ENCODE results near the gene COBLL1. TPM values are rescaled to one million over a fixed set of nuclear protein-coding genes. Genes with fewer than 3 reads are reported as not detected.

COBLL1 gene
- total and polyA plus RNA-seq, 4 donors: 16.3 to 114 (median 36.4) TPM

DNA sequence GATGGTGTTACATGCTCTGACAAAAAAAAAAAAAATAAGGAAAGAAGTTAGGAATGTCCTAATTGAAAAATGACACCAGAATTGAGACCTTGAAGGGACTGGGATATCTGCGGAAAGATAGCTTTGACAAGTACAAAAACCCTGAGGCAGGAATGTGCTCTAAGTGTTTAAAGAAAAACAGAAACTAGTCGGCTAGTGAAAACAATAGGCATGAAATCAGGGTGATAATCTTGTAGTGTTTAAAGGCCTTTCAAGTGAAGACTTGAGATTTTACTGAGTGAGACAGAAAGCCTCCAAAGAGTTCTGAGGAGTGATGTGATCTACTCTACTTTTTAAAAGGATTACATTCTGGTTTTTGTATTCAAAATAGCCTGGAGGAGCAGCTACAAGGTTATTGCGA lies 107.4 kb downstream of the COBLL1 start:
- H3K4me1 ChIP-seq (ENCODE audit: control insufficient read depth in 4 of 4, insufficient read depth in 4 of 4, low read length in 3 of 4): peaks cover 0 to 25% (median 16%) of the 10 kb centered on the region in 4 donors
- H3K9me3 ChIP-seq (ENCODE audit: control insufficient read depth in 4 of 4, low read length in 3 of 4): no peaks in the 10 kb centered on the region
- no peak overlapping the region for H3K9ac ChIP-seq (ENCODE audit: low read depth in 1 of 2, low read length in 2 of 2)
- no peaks in the 10 kb centered on the region for H3K36me3 ChIP-seq (ENCODE audit: control insufficient read depth in 4 of 4, insufficient read depth in 3 of 4, low read depth in 1 of 4, low read length in 3 of 4)
- H3K27ac ChIP-seq (ENCODE audit: low read depth in 1 of 2, low read length in 2 of 2): no peak overlapping the region
- H3K4me3 ChIP-seq (ENCODE audit: low read depth in 1 of 3, low read length in 3 of 3): no peak overlapping the region
- TF ChIP-seq, protein P1, sequence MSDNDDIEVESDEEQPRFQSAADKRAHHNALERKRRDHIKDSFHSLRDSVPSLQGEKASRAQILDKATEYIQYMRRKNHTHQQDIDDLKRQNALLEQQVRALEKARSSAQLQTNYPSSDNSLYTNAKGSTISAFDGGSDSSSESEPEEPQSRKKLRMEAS (IDR thresholded peaks at IDR 0.05): no peak
- TF ChIP-seq SP1 (IDR thresholded peaks at IDR 0.05) (no peak), JUND (IDR thresholded peaks at IDR 0.05) (no peak), FOXA2 (IDR thresholded peaks at IDR 0.05) (no peak), EGR1 (IDR thresholded peaks at IDR 0.05; ENCODE audit: low read depth in 2 of 2) (no peak), HNF4G (IDR thresholded peaks at IDR 0.05) (no peak), TAF1 (conservative IDR thresholded peaks at IDR 0.05) (no peak), NR2F2 (IDR thresholded peaks at IDR 0.05) (no peak), RXRA (IDR thresholded peaks at IDR 0.05) (no peak), HNF4A (conservative IDR thresholded peaks at IDR 0.05) (no peak), FOXA1 (IDR thresholded peaks at IDR 0.05) (no peak), YY1 (IDR thresholded peaks at IDR 0.05) (no peak), RAD21 (IDR thresholded peaks at IDR 0.05) (no peak)
- TF ChIP-seq, protein P2, sequence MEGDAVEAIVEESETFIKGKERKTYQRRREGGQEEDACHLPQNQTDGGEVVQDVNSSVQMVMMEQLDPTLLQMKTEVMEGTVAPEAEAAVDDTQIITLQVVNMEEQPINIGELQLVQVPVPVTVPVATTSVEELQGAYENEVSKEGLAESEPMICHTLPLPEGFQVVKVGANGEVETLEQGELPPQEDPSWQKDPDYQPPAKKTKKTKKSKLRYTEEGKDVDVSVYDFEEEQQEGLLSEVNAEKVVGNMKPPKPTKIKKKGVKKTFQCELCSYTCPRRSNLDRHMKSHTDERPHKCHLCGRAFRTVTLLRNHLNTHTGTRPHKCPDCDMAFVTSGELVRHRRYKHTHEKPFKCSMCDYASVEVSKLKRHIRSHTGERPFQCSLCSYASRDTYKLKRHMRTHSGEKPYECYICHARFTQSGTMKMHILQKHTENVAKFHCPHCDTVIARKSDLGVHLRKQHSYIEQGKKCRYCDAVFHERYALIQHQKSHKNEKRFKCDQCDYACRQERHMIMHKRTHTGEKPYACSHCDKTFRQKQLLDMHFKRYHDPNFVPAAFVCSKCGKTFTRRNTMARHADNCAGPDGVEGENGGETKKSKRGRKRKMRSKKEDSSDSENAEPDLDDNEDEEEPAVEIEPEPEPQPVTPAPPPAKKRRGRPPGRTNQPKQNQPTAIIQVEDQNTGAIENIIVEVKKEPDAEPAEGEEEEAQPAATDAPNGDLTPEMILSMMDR (IDR thresholded peaks at IDR 0.05; ENCODE audit: low read depth, low read length, missing input control): no peak
- TF ChIP-seq, protein P3, sequence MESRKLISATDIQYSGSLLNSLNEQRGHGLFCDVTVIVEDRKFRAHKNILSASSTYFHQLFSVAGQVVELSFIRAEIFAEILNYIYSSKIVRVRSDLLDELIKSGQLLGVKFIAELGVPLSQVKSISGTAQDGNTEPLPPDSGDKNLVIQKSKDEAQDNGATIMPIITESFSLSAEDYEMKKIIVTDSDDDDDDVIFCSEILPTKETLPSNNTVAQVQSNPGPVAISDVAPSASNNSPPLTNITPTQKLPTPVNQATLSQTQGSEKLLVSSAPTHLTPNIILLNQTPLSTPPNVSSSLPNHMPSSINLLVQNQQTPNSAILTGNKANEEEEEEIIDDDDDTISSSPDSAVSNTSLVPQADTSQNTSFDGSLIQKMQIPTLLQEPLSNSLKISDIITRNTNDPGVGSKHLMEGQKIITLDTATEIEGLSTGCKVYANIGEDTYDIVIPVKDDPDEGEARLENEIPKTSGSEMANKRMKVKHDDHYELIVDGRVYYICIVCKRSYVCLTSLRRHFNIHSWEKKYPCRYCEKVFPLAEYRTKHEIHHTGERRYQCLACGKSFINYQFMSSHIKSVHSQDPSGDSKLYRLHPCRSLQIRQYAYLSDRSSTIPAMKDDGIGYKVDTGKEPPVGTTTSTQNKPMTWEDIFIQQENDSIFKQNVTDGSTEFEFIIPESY (IDR thresholded peaks at IDR 0.05): no peak
- 69% methylated on average over 3 of the region's 3 CpGs for WGBS
- no peaks in the 10 kb centered on the region for H3K27me3 ChIP-seq (ENCODE audit: control insufficient read depth in 4 of 4, insufficient read depth in 4 of 4, low read length in 3 of 4)
- no peak for DNase-seq (ENCODE audit: low spot score)

DNA sequence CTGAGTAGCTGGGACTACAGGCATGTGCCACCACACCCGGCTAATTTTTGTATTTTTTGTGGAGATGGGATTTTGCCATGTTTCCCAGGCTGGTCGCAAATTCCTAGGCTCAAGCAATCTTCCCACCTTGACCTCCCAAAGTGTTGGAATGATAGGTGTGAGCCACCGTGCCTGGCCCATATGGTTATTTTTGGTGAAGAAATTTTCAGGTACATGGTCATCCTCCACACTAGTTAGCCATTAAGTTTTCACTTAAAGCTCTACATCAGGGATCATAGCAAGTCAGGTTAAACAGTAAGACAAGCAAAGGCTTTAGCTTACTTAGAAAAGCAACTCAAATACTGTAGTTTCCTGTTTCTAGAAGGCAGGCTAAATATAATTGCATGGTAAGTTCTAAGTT lies 116.1 kb downstream of the COBLL1 start:
- Histone ChIP-seq H3K4me3 (ENCODE audit: low read depth in 1 of 3, low read length in 3 of 3) (no peak overlapping the region), H3K27ac (ENCODE audit: low read depth in 1 of 2, low read length in 2 of 2) (no peak overlapping the region), H3K9ac (ENCODE audit: low read depth in 1 of 2, low read length in 2 of 2) (no peak overlapping the region), H3K4me1 (ENCODE audit: control insufficient read depth in 4 of 4, insufficient read depth in 4 of 4, low read length in 3 of 4) (peaks cover 0 to 3% (median 1%) of the 10 kb centered on the region in 4 donors), H3K27me3 (ENCODE audit: control insufficient read depth in 4 of 4, insufficient read depth in 4 of 4, low read length in 3 of 4) (no peaks in the 10 kb centered on the region), H3K9me3 (ENCODE audit: control insufficient read depth in 4 of 4, low read length in 3 of 4) (no peaks in the 10 kb centered on the region), H3K36me3 (ENCODE audit: control insufficient read depth in 4 of 4, insufficient read depth in 3 of 4, low read depth in 1 of 4, low read length in 3 of 4) (peaks cover 1 to 4% (median 2%) of the 10 kb centered on the region in 4 donors)
- no peak for DNase-seq (ENCODE audit: low spot score)
- WGBS: 88% methylated on average over 3 of the region's 3 CpGs
- no peak for TF ChIP-seq FOXA2 (IDR thresholded peaks at IDR 0.05)
- TF ChIP-seq, protein P4, sequence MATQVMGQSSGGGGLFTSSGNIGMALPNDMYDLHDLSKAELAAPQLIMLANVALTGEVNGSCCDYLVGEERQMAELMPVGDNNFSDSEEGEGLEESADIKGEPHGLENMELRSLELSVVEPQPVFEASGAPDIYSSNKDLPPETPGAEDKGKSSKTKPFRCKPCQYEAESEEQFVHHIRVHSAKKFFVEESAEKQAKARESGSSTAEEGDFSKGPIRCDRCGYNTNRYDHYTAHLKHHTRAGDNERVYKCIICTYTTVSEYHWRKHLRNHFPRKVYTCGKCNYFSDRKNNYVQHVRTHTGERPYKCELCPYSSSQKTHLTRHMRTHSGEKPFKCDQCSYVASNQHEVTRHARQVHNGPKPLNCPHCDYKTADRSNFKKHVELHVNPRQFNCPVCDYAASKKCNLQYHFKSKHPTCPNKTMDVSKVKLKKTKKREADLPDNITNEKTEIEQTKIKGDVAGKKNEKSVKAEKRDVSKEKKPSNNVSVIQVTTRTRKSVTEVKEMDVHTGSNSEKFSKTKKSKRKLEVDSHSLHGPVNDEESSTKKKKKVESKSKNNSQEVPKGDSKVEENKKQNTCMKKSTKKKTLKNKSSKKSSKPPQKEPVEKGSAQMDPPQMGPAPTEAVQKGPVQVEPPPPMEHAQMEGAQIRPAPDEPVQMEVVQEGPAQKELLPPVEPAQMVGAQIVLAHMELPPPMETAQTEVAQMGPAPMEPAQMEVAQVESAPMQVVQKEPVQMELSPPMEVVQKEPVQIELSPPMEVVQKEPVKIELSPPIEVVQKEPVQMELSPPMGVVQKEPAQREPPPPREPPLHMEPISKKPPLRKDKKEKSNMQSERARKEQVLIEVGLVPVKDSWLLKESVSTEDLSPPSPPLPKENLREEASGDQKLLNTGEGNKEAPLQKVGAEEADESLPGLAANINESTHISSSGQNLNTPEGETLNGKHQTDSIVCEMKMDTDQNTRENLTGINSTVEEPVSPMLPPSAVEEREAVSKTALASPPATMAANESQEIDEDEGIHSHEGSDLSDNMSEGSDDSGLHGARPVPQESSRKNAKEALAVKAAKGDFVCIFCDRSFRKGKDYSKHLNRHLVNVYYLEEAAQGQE (IDR thresholded peaks at IDR 0.05): no peak
- TF ChIP-seq GABPA (IDR thresholded peaks at IDR 0.05 in 1 of 2, conservative IDR thresholded peaks at IDR 0.05 in 1 of 2): no peak
- no peak for TF ChIP-seq FOXA1 (IDR thresholded peaks at IDR 0.05)
- no peak for TF ChIP-seq TAF1 (conservative IDR thresholded peaks at IDR 0.05)
- TF ChIP-seq, protein P5, sequence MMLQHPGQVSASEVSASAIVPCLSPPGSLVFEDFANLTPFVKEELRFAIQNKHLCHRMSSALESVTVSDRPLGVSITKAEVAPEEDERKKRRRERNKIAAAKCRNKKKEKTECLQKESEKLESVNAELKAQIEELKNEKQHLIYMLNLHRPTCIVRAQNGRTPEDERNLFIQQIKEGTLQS (IDR thresholded peaks at IDR 0.05): no peak
- TF ChIP-seq YY1 (IDR thresholded peaks at IDR 0.05): no peak
- no peak for TF ChIP-seq NR2F2 (IDR thresholded peaks at IDR 0.05)
- no peak for TF ChIP-seq JUND (IDR thresholded peaks at IDR 0.05)
- TF ChIP-seq, protein P1 (IDR thresholded peaks at IDR 0.05): no peak
- TF ChIP-seq, protein P2 (IDR thresholded peaks at IDR 0.05; ENCODE audit: low read depth, low read length, missing input control): no peak
- no peak for TF ChIP-seq HNF4G (IDR thresholded peaks at IDR 0.05)
- no peak for TF ChIP-seq EGR1 (IDR thresholded peaks at IDR 0.05; ENCODE audit: low read depth in 2 of 2)
- no peak for TF ChIP-seq RAD21 (IDR thresholded peaks at IDR 0.05)
- no peak for TF ChIP-seq RXRA (IDR thresholded peaks at IDR 0.05)
- no peak for TF ChIP-seq HNF4A (conservative IDR thresholded peaks at IDR 0.05)
- no peak for TF ChIP-seq SP1 (IDR thresholded peaks at IDR 0.05)
- TF ChIP-seq, protein P3 (IDR thresholded peaks at IDR 0.05): no peak
